KOPT-K1 (cell line): ENCODE data around the gene PPP5C.
A peak's percentile ranks its signal among the peaks of the same experiment; 100 is the strongest.
"Not testable (repeated sequence)": the region's sequence is repeated elsewhere in the genome, so short reads cannot be mapped to it uniquely, and the experiment has no call there.

Experiments
- H3K27ac ChIP-seq: fragments of 200-600 bp; sonication (generic); 2 replicates; pipeline ENCODE4 v1.5.1; 2016; ENCODE audit warnings: antibody characterized with exemption, mild to moderate bottlenecking, low read depth, low read length; ENCODE audit not compliant: poor library complexity, severe bottlenecking
- H3K36me3 ChIP-seq: fragments of 200-600 bp; sonication (generic); 2 replicates; pipeline ENCODE4 v1.5.1; 2017; ENCODE audit warnings: antibody characterized with exemption, mild to moderate bottlenecking, low read length, moderate library complexity; ENCODE audit not compliant: insufficient read depth
- H3K9me3 ChIP-seq: fragments of 200-600 bp; sonication (generic); 2 replicates; pipeline ENCODE4 v1.5.1; 2017; ENCODE audit warnings: antibody characterized with exemption, low read length, mild to moderate bottlenecking; ENCODE audit not compliant: insufficient read depth, poor library complexity, severe bottlenecking

Gene PPP5C

GRCh38 chr19:46346821-46347571 lies at the start of gene PPP5C:
PPP5C (plus strand) TSS chr19:46347087; CDS start chr19:46347097, 10 bp downstream.
- no peaks in the 10 kb centered on the region for H3K9me3 ChIP-seq
- H3K36me3 ChIP-seq, result peaks cover 12% of the 10 kb centered on the region
- H3K27ac ChIP-seq, result peak within 1 kb of the TSS; percentile 93

GRCh38 chr19:46297700-46298478 lies 49.0 kb upstream of the PPP5C start:
- Histone ChIP-seq H3K36me3 (no peaks in the 10 kb centered on the region), H3K27ac (no peak overlapping the region), H3K9me3 (no peaks in the 10 kb centered on the region)

GRCh38 chr19:46298479-46299003 lies 48.3 kb upstream of the PPP5C start:
- Histone ChIP-seq H3K27ac (no peak overlapping the region), H3K36me3 (no peaks in the 10 kb centered on the region), H3K9me3 (no peaks in the 10 kb centered on the region)

GRCh38 chr19:46299004-46299509 lies 47.8 kb upstream of the PPP5C start:
- no peaks in the 10 kb centered on the region for H3K9me3 ChIP-seq
- H3K27ac ChIP-seq, result no peak overlapping the region
- H3K36me3 ChIP-seq, result no peaks in the 10 kb centered on the region

- Histone ChIP-seq H3K9me3 (no peaks in the 10 kb centered on the region), H3K27ac (no peak overlapping the region), H3K36me3 (no peaks in the 10 kb centered on the region)
Measured at GRCh38 chr19:46299695-46300094, 47.2 kb upstream of the PPP5C start.

- Histone ChIP-seq H3K27ac (no peak overlapping the region), H3K9me3 (peaks cover 6% of the 10 kb centered on the region), H3K36me3 (no peaks in the 10 kb centered on the region)
Measured at GRCh38 chr19:46303322-46303690, 43.6 kb upstream of the PPP5C start.

GRCh38 chr19:46303691-46304397 lies 43.0 kb upstream of the PPP5C start:
- Histone ChIP-seq H3K36me3 (no peaks in the 10 kb centered on the region), H3K27ac (no peak overlapping the region), H3K9me3 (peaks cover 6% of the 10 kb centered on the region)

- H3K9me3 ChIP-seq, result peaks cover 6% of the 10 kb centered on the region
- no peak overlapping the region for H3K27ac ChIP-seq
- H3K36me3 ChIP-seq, result no peaks in the 10 kb centered on the region
Measured at GRCh38 chr19:46306501-46306900, 40.4 kb upstream of the PPP5C start.

- no peaks in the 10 kb centered on the region for H3K36me3 ChIP-seq
- no peak overlapping the region for H3K27ac ChIP-seq
Measured at GRCh38 chr19:46308510-46308909, 38.4 kb upstream of the PPP5C start.

GRCh38 chr19:46309056-46309455 lies 37.8 kb upstream of the PPP5C start:
- peaks cover 6% of the 10 kb centered on the region for H3K9me3 ChIP-seq
- no peak overlapping the region for H3K27ac ChIP-seq
- H3K36me3 ChIP-seq, result no peaks in the 10 kb centered on the region

More at GRCh38 chr19:46308510-46308909, 38.4 kb upstream of the PPP5C start:
- peaks cover 6% of the 10 kb centered on the region for H3K9me3 ChIP-seq

- Histone ChIP-seq H3K9me3 (peaks cover 3% of the 10 kb centered on the region), H3K36me3 (no peaks in the 10 kb centered on the region), H3K27ac (no peak overlapping the region)
Measured at GRCh38 chr19:46311444-46311843, 35.4 kb upstream of the PPP5C start.

- H3K36me3 ChIP-seq, H3K9me3 ChIP-seq, H3K27ac ChIP-seq: not testable (repeated sequence)
Measured at GRCh38 chr19:46313540-46314469, 33.1 kb upstream of the PPP5C start.

GRCh38 chr19:46317339-46317738 lies 29.5 kb upstream of the PPP5C start:
- H3K27ac ChIP-seq, result no peak overlapping the region
- no peaks in the 10 kb centered on the region for H3K36me3 ChIP-seq
- H3K9me3 ChIP-seq, result no peaks in the 10 kb centered on the region

- no peaks in the 10 kb centered on the region for H3K9me3 ChIP-seq
- H3K36me3 ChIP-seq, result no peaks in the 10 kb centered on the region
- no peak overlapping the region for H3K27ac ChIP-seq
Measured at GRCh38 chr19:46319613-46320012, 27.3 kb upstream of the PPP5C start.
